SIG-M5 treated with dmso at 0.1 percent for 504 hours (cell line): ENCODE results near the gene CRELD2.

ENCODE experiments used
- DNase-seq: peaks from one replicate; lab custom pipeline; 2025; ENCODE audit not compliant: unreplicated experiment; lab: John Stamatoyannopoulos, UW

The CRELD2 gene, protein sequence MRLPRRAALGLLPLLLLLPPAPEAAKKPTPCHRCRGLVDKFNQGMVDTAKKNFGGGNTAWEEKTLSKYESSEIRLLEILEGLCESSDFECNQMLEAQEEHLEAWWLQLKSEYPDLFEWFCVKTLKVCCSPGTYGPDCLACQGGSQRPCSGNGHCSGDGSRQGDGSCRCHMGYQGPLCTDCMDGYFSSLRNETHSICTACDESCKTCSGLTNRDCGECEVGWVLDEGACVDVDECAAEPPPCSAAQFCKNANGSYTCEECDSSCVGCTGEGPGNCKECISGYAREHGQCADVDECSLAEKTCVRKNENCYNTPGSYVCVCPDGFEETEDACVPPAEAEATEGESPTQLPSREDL

DNA sequence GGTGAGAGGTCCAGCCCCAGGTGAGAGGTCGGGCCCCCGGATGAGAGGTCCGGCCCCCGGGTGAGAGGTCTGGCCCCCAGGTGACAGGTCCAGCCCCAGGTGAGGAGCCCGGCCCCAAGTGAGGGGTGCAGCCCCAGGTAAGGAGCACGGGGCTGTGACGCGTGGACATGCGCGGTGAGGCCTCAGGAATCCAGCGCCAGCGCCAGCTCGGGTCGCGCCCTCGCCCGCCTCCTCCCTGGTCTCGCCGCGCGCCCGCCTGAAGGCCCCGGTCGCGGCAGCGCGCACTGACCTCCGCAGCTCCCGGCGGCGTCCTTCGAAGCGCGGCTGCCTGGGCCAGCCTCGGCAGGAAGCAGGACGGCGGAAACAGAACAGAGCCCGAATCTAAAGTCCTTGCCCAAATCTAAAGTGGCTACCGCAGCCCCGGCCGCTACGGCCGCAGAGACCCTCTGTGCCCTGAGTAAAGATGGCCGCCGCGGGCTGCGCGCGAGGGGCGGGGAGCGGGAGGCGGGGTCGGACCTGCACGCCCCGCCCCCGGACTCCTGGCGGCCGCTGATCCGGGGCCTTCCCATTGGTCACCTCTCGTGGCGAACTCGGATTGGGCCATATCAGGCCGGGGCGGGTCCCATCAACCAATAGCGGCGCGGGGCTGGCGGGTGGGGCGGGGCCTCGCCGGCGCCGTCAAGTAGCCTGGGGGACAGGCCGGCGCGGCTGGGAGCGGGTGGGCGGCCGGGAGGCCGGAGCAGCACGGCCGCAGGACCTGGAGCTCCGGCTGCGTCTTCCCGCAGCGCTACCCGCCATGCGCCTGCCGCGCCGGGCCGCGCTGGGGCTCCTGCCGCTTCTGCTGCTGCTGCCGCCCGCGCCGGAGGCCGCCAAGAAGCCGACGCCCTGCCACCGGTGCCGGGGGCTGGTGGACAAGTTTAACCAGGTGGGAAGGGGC is at the start of gene CRELD2, which contains the start of gene ALG12:
TSS of gene CRELD2 (plus strand) at position 661 of the 937 bp plus-strand sequence. CDS start at position 797, 136 bp downstream.
TSS of gene ALG12 (minus strand) at position 465 of the 937 bp plus-strand sequence. CDS start 4,673 bp downstream, outside the sequence.
- DNase-seq: peak; percentile 90

DNA sequence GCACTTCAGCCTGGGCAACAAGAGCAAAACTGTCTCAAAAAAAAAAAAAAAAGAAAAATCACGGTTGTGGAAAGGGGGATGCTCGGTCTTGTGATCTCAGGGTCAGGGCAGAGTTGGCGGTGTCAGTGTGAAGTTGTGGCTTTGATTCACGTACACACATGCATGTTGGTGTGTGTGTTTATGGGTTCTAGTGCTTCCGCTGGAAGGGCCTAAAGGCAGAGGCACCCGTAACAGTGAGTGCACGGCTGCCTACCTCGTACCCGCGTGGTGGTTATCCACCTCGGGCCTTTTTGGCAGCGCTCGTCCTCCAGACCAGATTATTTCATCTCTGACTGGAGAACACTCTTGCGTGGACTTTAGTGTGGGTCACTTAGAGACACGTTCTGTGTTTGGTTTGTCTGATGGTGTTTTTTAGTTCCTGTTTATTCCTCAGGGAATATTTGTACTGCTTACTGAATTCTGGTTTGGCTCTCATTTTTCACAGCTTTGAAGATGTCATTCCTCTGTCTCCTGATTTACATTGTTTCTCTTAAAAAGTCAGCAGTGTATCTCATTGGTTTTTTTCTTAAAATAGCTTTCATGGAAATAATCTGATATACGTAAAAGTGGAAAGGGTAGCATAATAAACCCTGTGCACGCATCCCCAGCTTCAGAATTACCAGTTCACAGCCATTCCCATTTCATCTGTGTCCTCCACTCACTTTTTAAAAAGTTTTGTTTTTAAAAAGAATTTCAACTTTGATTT is 49.2 kb upstream of the CRELD2 start:
- no peak for DNase-seq

DNA sequence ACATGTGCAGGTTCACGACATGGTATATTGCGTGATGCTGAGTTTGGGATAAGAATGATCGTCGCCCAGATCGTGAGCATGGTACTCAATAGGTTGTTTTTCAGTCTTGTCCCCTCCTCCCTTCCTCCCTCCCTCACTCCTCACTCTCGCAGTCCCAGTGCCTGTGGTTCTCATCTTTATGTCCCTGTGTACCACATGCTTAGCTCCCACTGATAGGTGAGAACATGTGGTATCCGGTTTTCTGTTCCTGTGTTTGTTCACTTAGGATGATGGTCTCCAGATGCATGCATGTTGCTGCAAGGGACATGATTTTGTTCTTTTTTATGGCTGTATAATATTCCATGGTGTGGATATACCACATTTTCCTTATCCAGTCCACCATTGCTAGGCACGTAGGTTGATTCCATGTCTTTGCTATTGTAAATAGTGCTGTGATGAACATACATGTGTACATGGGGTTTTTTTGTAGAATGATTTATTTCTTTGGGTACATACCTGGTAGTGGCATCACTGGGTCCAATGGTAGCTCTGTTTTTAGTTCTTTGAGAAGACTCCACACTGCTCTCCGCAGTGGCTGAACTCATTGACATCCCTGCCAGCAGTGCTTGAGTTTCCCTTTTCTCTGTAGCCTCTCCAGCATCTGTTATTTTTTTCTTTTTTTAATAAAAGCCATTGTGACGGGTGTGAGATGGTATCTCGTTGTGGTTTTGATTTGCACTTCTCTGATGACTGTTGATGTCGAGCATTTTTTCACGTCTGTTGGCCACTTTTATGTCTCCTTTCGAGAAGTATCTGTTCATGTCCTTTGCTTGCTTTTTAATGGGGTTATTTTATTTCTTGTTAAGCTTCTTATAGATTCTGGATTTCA is 48.4 kb upstream of the CRELD2 start:
- no peak for DNase-seq

DNA sequence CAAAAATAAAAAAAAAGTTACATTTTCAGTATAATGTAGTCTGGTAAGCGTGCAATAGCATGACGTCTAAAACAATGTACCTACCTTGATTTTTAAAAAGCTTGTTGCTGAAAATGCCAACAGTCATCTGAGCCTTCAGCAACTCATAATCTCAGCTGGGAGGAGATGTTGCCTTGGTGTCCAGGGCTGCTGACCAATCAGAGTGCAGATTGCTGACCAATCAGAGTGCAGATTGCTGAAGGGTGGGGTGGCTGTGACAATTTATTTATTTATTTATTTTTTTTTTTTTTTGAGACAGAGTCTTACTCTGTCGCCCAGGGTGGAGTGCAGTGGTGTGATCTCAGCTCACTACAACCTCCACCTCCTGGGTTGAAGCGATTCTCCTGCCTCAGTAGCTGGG is 47.0 kb upstream of the CRELD2 start:
- DNase-seq: no peak

DNA sequence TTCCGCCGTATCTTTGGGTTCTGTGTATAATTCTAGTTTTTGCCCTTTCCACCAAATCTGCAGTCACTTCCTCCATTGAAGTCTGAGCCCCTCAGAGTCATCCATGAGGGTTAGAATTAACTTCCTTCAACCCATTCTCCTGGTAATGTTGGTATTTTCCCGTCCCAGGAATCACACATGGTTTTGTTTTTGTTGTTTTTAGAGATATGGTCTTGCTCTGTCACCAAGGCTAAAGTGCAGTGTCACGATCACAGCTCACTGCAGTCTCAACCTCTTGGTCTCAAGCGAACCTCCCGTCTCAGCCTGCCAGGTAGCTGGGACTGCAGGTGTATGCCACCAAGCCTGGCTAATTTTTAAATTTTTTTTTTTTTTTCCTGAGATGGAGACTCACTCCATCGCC is 46.1 kb upstream of the CRELD2 start:
- DNase-seq: no peak

DNA sequence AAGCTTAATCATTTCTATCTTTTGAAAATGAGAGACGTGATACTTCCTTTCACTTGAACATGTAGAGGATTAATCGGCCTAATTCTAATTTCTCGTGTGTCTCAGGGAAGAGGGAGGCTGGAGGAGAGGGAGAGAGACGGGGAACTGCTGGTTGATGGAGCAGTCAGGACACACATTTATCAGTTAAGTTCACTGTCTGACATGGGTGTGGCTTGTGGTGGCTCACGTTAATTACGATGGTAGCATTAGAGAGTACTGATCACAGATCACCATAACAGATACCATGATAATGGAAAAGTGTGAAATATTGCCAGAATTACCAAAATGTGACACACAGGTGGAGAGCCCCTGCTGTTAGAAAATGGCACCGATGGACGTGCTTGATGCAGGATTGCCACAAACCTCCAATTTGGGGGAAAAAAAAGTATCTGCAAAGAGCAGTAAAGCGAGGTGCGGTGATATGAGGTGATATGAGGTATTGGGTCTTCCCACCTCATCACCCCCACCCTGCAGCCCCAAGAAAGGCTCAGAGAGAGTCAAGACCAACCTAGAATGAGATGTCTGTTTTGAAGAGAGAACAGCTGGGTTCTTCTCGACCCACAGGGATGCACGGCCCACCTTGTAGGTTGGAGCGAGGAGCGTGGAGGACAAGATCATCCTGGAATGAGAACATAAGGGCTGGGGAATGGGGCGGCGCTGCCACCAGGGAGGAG is 45.0 kb upstream of the CRELD2 start:
- DNase-seq: no peak

DNA sequence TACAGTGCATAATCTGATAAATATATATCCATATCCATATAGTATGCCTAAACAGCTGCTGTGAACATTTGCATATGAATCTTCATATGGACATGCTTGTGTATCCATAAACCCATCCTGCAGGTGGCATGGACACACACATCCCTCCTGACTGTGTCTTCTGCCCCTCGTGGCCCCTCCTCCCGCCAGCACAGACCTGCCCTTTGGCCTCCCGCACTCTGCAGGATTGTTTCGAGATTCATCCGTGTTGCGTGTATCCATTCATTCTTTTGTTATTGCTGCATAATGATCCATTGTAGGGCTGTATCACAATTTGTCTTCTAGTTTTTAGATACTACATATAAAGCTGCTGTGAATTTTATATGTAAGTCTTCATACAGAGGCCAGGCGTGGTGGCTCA is 40.8 kb upstream of the CRELD2 start:
- no peak for DNase-seq

DNA sequence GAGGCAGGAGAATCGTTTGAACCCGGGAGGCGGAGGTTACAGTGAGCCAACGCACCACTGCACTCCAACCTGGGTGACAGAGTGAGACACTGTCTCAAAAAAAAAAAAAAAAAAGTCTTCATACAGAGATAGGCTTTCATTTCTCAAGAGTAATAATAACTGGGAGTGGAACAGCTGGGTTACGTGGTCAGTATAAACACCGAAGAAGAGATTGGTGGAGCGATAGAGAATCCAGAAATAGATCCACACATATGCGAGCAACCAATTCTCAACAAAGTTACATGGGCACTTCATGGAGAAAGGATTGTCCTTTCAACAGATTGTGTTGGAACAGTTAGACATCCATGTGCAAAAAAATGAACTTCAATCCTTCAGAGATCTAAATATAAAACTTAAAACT is 40.2 kb upstream of the CRELD2 start:
- DNase-seq: no peak

DNA sequence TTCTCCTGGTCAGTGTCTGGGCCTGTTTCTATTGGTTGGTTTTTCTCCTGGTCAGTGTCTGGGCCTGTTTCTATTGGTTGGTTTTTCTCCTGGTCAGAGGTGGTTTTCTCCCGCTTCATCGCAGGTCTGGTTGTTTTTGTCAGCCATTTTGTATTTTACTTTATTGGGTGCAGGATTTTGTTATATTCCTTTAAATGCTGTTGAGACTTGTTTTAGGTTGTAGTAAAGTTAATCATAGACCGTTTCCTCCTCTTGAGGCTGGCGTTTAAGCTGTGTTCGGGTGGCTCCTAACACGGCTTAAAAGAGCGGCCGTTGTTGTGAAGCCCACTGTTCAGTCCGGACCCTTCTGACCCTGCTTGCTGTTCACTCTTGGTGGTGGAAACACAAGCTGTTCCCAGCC is 38.6 kb upstream of the CRELD2 start:
- no peak for DNase-seq

DNA sequence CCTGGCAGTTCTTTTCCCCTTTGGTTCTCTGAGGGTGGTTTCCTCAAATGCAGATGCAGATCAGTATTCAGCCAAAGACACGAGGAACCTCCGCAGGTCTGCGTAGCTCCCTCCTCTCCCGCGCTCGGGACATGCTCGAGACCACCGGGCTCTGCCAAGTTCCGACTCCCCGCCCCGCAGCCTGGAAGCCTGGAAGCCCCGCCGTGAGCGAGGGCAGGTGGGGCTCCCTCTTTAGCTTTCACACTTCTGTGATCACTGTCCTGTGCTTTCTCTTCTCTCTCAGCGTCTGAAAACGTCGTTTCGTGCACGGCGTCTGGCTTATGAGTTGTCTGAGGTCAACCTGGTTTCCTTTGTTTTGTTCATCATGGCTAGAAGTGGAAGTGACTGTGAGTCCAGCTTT is 38.2 kb upstream of the CRELD2 start:
- no peak for DNase-seq

DNA sequence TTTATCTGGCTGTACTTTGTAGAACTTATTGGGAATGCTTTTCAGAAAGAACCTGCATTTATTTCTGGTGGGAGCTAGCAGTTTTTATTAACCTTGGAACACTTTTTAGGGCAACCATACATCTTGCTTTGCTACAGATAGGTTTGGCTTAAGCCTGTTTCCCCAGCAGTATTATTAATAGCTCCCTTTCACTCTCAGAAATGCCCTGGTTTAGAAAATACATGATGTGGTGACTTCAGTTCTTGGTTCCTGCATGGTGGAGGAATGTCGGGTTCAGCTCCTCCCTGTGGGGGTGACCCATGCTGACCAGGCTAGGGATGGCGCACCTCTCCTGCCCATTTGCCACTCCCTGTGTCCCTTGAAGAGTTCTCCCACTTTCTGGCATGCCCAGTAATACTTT is 36.6 kb upstream of the CRELD2 start:
- no peak for DNase-seq

DNA sequence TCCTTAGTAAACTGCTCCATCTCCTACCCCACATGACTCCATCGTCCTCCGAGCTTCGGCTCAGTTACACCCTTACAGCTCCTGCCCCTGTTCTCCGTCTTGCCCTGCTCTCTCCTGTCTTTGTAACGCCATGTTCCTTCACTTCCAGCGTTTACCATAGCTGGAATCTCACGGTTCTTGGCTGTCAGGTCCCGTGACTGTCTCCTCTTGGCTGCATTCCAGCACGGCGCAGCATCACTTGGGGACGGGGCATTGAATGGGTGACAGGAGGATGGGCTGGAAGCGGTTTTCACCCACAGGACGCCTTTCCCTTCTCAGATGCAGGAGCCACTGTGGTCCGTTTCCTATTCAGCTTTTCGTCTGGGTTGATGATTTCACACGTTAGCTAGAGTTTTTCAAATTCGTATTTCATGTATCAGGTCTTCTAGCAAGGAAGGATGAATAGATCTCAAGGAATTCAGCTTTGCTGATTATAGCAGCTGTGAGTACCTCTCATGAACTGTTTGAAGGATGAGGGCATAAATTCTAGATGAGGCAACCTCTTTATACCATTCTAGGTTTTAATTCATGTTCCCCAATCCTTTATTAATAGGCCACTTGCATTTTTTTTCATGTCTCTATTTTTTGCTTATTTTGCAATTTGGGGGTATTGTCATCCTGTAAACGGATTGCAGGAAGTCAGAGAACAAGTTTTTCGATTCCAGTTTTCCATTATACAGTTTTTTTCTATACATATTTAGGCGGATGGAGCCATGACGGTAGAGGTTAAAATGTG is 35.7 kb upstream of the CRELD2 start:
- DNase-seq: no peak

DNA sequence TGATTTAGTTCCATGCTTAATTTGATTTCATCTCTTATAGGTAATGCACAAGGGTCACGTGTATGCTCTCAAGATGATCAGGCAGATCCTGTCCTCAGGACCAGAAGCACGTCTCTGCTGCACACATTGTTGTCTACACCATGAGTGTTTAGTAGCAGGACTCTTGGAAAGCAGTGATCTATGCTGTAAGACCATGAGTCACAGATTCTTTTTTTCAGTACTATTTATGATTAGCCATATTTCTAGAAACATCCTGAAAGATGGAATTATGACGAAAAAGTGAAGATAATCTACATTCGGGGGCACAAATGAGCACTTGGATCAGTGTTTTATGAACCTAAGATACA is 35.2 kb upstream of the CRELD2 start:
- no peak for DNase-seq

DNA sequence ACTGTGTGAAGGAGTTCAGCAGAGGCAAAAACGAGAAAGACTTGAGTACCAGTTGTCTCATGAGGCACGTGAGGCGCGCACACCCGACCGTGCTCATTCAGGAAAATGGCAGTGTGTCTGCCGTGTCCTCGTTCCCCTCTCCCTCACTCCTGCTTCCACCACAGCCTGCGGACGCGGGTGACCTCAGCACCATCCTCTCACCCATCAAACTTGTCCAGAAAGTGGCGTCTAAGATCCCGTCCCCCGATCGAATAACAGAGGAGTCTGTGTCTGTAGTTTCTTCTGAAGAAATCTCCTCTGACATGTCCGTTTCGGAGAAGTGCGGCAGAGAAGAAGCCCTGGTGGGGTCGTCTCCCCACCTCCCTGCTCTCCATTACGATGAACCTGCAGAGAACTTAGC is 34.4 kb upstream of the CRELD2 start:
- no peak for DNase-seq

DNA sequence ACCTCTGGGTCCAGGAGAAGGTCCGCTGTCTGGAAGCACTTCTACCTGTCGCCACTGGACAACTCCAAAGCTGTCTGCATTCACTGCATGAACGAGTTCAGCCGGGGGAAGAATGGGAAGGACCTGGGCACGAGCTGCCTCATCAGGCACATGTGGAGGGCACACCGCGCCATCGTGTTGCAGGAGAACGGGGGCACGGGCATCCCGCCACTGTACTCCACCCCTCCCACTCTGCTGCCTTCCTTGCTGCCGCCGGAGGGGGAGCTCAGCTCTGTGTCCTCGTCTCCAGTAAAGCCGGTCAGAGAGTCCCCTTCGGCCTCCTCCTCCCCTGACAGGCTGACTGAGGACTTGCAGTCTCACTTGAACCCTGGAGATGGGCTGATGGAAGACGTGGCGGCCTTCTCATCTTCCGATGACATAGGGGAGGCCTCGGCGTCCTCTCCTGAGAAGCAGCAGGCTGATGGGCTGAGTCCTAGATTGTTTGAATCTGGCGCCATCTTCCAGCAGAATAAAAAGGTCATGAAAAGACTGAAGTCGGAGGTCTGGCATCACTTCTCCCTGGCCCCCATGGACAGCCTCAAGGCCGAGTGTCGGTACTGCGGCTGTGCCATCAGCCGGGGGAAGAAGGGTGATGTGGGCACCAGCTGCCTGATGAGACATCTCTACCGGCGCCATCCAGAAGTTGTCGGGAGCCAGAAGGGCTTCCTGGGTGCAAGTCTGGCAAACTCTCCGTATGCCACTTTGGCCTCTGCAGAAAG is 33.8 kb upstream of the CRELD2 start:
- no peak for DNase-seq

DNA sequence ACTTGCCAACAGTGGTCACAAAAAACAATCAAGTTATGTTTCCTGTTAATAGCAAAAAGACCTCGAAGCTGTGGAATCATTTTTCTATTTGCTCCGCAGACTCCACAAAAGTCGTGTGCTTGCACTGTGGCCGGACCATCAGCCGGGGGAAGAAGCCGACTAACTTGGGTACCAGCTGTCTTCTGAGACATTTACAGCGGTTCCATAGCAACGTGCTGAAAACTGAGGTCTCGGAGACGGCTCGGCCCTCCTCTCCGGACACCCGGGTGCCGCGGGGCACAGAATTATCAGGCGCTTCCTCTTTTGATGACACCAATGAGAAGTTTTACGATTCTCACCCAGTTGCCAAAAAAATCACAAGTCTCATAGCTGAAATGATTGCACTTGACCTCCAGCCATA is 33.2 kb upstream of the CRELD2 start:
- no peak for DNase-seq

DNA sequence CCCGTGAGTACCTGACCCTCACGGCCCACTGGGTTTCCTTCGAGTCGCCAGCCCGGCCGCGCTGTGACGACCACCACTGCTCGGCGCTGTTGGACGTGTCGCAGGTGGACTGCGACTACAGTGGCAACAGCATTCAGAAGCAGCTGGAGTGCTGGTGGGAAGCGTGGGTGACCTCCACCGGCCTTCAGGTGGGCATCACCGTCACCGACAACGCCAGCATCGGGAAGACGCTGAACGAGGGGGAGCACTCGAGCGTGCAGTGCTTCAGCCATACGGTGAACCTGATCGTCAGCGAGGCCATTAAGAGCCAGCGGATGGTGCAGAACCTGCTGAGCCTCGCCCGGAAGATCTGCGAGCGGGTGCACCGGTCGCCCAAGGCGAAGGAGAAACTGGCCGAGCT is 32.6 kb upstream of the CRELD2 start:
- no peak for DNase-seq

DNA sequence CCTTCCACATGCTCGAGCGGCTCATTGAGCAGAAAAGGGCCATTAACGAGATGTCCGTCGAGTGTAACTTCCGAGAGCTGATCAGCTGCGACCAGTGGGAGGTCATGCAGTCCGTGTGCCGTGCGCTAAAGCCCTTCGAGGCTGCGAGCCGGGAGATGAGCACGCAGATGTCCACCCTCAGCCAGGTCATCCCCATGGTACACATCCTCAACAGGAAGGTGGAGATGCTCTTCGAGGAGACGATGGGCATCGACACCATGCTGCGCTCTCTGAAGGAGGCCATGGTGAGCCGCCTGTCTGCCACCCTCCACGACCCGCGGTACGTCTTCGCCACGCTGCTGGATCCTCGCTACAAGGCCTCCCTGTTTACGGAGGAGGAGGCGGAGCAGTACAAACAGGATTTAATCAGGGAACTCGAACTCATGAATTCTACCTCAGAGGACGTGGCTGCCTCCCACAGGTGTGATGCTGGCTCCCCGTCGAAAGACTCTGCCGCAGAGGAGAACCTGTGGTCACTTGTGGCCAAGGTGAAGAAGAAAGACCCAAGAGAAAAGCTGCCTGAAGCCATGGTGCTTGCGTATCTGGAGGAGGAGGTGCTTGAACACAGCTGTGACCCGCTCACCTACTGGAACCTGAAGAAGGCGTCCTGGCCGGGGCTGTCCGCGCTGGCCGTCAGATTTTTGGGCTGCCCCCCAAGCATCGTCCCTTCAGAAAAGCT is 31.9 kb upstream of the CRELD2 start:
- no peak for DNase-seq
